ENCODE results near the gene MEOX1. TPM values are rescaled to one million over a fixed set of nuclear protein-coding genes. Genes with fewer than 3 reads are reported as not detected.

Gene MEOX1
- total RNA-seq: 0.42 TPM

DNA sequence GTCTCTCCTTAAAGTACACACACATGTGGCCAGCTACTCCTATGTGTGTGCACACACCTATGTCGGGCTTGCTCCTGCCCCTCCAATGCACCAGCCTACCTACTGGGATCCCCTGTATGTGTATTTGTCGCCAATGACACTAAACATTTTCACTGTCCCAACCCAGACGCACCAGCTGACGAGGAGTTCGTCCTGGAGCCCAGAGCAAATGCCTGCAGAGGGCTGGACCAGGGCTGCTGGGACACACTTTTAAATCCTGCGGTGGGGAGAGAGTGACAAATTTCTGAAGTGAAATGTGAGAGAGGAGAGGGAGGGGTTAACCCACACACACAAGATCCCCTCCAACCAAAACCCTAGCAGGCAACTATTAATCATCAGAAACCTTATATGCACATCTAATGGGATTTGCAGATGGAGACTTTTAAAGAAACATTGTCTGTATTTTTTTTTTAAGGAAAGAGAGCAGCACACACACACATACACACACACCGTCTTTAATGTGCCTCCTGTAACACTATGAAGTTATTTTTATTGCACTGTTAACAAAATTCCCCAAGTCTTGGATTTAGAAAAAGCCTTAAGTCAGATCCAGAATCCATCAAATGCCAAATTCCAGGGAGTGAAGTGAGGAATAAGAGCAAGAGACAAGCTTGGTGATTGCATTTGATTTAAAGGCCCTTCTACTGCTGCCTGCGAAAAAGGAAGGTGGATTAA lies at the start of gene MEOX1:
Gene MEOX1, minus strand, starts transcription at position 224 of the 714 bp plus-strand sequence. CDS start 388 bp downstream, outside the sequence.
- Histone ChIP-seq H3K9me3 (ENCODE audit: low read depth, low read length) (no peaks in the 10 kb centered on the region), H3K4me1 (ENCODE audit: insufficient read depth, low read length) (peaks cover 15% of the 10 kb centered on the region), H3K4me3 (ENCODE audit: low read length) (no peak within 1 kb of the TSS), H3K27me3 (ENCODE audit: insufficient read depth, low read length) (no peaks in the 10 kb centered on the region)

DNA sequence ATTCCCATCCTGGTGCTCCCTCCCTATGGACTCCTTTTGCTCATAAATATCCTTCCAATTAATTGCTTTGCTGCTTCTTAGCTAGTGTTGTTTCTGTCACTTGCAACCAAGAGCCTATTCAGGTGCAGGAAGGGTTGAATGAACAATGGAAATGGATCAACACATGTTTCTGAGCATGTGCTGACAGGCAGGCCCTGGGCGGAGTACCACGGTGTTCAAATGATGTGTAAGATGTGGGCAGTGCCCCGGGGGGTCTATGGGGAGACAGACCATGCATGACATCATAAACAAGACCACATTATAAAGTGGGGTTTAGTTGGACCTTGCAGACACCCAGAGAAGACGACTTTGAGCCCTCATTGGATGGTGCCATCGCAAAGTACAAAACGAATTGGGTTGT lies 48.4 kb upstream of the MEOX1 start:
- H3K4me1 ChIP-seq (ENCODE audit: insufficient read depth, low read length): peaks cover 16% of the 10 kb centered on the region
- no peaks in the 10 kb centered on the region for H3K9me3 ChIP-seq (ENCODE audit: low read depth, low read length)
- peaks cover 24% of the 10 kb centered on the region for H3K27me3 ChIP-seq (ENCODE audit: insufficient read depth, low read length)
- H3K4me3 ChIP-seq (ENCODE audit: low read length): no peak overlapping the region

DNA sequence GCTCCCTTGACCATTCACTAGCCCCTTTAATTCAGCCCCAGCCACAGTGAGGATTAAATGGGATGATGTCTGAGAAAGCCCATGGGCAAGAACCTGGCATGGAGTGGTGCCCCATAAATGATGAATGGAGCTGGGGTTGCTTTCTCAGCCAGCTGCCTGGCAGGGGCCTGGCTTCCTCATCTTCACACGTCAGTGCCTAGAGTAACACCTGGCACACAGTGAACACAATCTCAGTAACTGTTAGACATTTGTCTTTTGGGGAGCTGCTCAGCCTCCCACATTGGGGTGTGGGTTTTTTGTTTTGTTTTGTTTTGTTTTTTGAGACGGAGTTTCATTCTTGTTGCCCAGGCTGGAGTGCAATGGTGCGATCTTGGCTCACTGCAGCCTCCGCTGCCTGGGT lies 47.5 kb upstream of the MEOX1 start:
- no peak overlapping the region for H3K4me3 ChIP-seq (ENCODE audit: low read length)
- peaks cover 19% of the 10 kb centered on the region for H3K27me3 ChIP-seq (ENCODE audit: insufficient read depth, low read length)
- H3K4me1 ChIP-seq (ENCODE audit: insufficient read depth, low read length): peaks cover 13% of the 10 kb centered on the region
- no peaks in the 10 kb centered on the region for H3K9me3 ChIP-seq (ENCODE audit: low read depth, low read length)

DNA sequence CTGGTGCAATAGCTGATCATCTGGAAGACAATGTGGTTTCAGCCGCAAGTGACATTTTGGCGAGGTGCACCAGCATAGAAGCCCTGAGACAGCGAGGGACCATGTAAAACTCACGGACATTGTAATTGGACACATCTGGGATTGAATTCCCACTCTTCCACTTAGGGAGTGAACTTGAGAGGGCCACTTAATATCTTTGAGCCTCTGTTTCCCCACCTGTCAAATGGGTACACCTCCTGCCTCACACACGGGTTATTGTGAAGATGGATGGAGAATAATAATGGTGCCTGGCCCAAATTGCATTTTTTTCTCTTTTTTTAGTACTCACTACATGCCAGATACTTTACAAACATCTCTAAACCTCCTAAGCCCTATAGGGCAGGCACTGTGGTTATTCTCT lies 45.5 kb upstream of the MEOX1 start:
- H3K4me1 ChIP-seq (ENCODE audit: insufficient read depth, low read length): no peaks in the 10 kb centered on the region
- peaks cover 4% of the 10 kb centered on the region for H3K27me3 ChIP-seq (ENCODE audit: insufficient read depth, low read length)
- no peak overlapping the region for H3K4me3 ChIP-seq (ENCODE audit: low read length)
- no peaks in the 10 kb centered on the region for H3K9me3 ChIP-seq (ENCODE audit: low read depth, low read length)

DNA sequence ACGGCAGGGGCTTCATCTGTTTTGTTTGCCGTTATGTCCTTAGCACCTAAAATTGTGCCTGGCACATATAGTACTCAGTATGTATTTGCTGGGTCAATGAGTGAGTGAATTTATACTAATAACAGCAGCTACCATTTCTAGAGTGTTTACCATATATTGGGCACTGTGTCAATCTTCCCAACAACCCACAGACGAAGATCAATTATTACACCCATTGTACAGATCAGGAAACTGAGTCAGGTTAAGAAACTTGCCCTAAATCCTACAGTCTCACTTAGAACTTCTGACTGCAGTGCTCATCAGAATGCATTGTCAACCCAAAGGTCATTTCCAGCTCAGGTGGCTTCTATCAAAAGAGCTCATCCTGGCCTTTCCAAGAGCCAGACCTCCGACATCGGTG lies 44.5 kb upstream of the MEOX1 start:
- no peaks in the 10 kb centered on the region for H3K9me3 ChIP-seq (ENCODE audit: low read depth, low read length)
- H3K4me3 ChIP-seq (ENCODE audit: low read length): no peak overlapping the region
- H3K4me1 ChIP-seq (ENCODE audit: insufficient read depth, low read length): peaks cover 5% of the 10 kb centered on the region
- H3K27me3 ChIP-seq (ENCODE audit: insufficient read depth, low read length): no peaks in the 10 kb centered on the region

DNA sequence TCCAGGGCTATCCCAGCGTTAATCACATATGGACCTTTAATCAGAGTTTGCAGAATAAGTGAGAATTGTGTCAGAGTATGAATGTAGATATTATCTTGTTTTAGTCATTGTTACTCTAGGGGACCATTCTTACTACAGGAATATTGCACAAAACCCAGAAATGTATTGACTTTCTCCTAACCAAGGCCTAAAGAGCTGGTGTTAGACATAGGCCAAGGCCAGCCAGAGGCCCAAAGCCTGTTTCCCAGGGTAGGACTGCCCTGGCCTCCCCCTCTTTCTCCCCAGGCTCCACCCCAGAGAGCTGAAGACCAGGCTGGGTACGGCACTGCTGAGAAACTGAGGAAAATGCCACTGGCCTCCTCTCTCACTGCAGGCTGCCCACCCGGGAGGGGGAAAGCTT lies 41.9 kb upstream of the MEOX1 start:
- Histone ChIP-seq H3K4me3 (ENCODE audit: low read length) (no peak overlapping the region), H3K27me3 (ENCODE audit: insufficient read depth, low read length) (peaks cover 11% of the 10 kb centered on the region), H3K9me3 (ENCODE audit: low read depth, low read length) (no peaks in the 10 kb centered on the region), H3K4me1 (ENCODE audit: insufficient read depth, low read length) (peaks cover 12% of the 10 kb centered on the region)

DNA sequence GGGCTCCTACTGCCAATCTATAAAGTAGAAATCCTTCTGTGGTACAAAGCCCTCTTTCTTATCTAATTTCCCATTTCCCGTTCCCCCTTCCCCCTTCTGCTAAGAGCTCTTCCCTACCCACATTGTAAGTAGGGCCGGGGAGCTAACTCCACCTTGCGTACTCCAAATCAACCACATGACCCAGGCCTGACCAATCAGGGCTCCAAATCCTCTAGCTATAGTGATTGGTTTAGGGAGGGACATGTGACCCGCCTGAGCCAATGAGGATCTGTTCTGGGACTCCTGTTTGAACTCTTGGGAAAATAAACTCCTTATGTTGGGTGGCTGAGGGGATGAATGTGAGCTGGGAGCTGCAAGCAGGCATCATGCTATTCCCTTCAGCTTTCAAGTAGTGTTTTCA lies 40.9 kb upstream of the MEOX1 start:
- H3K27me3 ChIP-seq (ENCODE audit: insufficient read depth, low read length): peaks cover 11% of the 10 kb centered on the region
- H3K4me1 ChIP-seq (ENCODE audit: insufficient read depth, low read length): peaks cover 12% of the 10 kb centered on the region
- no peaks in the 10 kb centered on the region for H3K9me3 ChIP-seq (ENCODE audit: low read depth, low read length)
- no peak overlapping the region for H3K4me3 ChIP-seq (ENCODE audit: low read length)

DNA sequence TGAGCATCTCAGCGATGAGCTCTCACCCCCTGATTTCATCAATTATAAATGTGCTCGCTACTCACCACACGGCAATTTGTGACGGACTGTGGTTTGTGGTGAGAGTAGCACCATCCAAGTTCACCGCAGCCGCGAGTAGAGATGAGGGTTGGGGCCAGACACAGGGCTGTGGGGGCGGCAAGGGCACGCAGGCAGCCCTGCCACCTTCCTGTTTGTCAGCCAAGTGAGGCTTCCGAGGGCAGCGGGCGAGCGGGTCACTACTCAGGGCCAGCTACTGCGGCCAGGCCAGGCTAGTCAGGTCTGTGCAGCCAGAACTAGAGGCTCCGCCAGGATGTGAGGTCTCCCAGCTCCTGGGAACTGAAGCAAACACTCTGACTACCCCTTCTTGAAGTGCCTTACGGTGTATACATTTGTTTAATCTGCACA lies 39.6 kb upstream of the MEOX1 start:
- Histone ChIP-seq H3K9me3 (ENCODE audit: low read depth, low read length) (no peaks in the 10 kb centered on the region), H3K4me1 (ENCODE audit: insufficient read depth, low read length) (peaks cover 12% of the 10 kb centered on the region), H3K27me3 (ENCODE audit: insufficient read depth, low read length) (peaks cover 11% of the 10 kb centered on the region), H3K4me3 (ENCODE audit: low read length) (no peak overlapping the region)

DNA sequence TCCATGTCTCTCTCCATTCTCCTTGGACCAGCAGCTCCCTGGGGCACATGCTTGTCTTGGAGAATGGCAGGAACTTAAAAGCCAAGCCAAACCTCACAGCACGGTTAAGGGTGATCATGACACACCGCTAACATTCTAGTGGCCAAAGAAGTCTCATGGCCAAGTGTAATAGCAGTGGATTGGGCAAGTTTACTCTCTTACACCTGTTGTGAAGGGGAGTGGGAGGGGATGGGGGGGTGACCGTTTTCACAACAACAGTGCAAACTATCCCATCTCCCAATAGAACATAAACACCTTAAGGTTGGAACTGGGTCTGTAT lies 37.7 kb upstream of the MEOX1 start:
- peaks cover 12% of the 10 kb centered on the region for H3K4me1 ChIP-seq (ENCODE audit: insufficient read depth, low read length)
- H3K4me3 ChIP-seq (ENCODE audit: low read length): no peak overlapping the region
- H3K27me3 ChIP-seq (ENCODE audit: insufficient read depth, low read length): peaks cover 11% of the 10 kb centered on the region
- H3K9me3 ChIP-seq (ENCODE audit: low read depth, low read length): no peaks in the 10 kb centered on the region

DNA sequence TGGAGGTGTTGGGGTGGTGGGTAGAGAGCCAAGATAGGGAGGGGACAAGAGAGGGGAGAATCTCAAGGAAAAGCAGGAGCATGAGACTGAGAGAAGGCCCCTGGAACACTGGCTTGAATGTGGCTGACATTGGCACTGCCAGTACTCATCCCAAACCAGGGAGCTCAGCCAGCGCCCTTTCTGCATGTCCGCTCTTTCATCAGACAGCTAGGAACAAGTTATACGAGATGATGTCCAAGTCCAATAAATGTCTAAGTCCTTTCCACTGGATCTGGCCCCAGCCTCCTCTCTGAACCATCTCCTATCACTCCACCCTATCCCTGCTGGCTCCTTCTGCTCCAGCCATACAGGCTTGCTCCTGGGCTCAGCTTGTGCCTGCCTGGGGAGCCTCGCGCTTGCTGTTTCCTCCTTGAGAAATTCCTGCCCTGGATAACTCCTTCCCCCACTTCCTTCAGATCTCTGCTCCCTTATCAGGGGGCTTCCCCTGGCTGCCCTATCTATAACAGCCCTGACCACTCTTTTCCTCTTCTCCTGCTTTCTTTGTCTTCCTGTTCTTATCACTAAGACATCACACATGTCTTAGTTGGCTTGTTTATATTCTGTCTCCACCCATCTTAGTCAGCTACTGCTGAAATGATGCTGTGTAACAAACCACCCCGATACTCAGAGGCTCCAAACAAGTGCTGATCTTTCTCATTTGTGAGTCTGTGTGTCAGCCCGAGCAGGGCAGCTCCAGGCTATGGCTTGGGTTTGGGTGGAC lies 37.1 kb upstream of the MEOX1 start:
- Histone ChIP-seq H3K4me1 (ENCODE audit: insufficient read depth, low read length) (peaks cover 12% of the 10 kb centered on the region), H3K9me3 (ENCODE audit: low read depth, low read length) (no peaks in the 10 kb centered on the region), H3K4me3 (ENCODE audit: low read length) (no peak overlapping the region), H3K27me3 (ENCODE audit: insufficient read depth, low read length) (peaks cover 11% of the 10 kb centered on the region)

DNA sequence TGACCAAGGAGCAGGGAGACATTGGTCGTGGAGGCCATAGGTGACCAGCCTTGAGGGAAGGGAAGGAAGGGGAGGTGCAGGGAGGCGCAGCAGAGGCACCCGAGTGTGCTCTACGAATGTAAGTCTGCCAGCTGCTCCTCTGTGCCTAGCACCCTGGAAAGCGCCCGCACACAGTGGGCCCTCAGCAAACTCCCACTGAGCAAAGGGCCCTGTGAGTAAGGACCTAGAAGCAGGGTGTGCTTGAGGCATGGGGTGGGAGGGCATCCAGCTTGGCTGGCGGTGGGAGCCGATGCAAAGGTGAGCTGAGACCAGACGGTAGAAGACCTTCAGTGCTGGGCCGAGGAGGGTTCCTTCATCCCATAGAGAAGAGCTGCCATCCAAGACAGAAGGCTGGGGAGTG lies 36.2 kb upstream of the MEOX1 start:
- Histone ChIP-seq H3K27me3 (ENCODE audit: insufficient read depth, low read length) (peaks cover 11% of the 10 kb centered on the region), H3K4me1 (ENCODE audit: insufficient read depth, low read length) (peaks cover 12% of the 10 kb centered on the region), H3K9me3 (ENCODE audit: low read depth, low read length) (no peaks in the 10 kb centered on the region), H3K4me3 (ENCODE audit: low read length) (no peak overlapping the region)

DNA sequence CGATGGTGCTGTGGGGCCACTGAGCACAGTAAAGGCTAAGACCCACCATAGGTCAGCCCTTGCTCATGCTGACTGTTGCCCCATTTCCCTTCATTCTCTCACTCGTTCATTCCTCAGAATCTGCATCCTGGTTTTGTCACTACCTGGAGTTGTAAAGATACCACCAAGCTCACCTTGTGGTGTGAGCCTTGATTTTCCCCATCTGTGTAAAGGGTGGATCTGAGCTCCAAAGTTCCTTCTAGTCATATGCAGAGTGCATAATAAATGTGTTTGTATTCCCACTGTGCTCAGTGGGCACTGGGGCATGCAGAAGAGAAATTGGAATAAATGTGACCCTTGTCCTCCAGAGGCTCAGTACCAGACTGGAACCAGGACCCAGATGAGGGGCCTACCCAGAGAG lies 35.2 kb upstream of the MEOX1 start:
- H3K27me3 ChIP-seq (ENCODE audit: insufficient read depth, low read length): peaks cover 11% of the 10 kb centered on the region
- H3K4me1 ChIP-seq (ENCODE audit: insufficient read depth, low read length): peaks cover 12% of the 10 kb centered on the region
- H3K4me3 ChIP-seq (ENCODE audit: low read length): no peak overlapping the region
- no peaks in the 10 kb centered on the region for H3K9me3 ChIP-seq (ENCODE audit: low read depth, low read length)

DNA sequence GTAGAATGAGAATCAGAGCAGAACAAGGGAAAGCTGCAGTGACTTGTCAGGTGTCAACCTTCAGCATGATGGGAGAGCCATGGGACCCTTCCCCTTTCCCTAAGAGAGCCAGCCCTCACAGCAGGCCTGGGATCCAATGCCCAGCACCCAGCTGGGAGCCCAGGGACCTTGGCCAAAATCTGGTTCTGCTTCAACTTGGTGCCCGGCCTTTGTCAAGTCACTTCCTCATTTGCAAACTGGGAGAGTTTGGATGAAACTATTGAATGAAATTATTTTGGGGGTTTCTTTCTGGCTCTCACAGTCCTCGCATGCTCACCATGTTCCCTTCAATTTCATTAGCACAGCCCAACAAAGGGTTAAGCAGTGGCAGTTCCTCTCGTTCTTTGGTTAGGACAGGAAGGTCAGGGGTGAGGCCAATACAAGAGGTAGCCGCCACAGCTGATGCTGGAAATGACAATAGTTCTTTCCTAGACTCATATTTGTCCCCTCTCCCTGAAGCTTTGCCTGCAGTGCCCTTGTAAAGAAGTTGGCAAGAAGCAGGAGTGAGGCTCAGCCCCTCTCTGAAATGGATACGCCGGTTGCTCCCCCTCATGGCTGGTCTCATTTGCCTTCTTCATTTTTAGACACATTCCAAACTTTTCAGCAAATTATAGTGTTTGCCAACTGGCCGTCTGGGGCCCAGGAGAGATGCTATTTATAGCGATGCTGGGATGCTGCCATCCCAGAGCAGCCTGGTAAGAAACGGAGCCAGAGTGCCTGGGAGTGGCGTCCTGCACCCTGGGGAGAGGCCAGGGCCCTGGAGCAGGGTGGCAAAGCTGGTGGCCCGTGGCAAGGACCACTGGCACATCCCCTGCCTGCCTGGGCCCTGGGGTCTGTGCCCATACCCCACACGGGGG lies 34.5 kb upstream of the MEOX1 start:
- H3K4me1 ChIP-seq (ENCODE audit: insufficient read depth, low read length): peaks cover 7% of the 10 kb centered on the region
- H3K9me3 ChIP-seq (ENCODE audit: low read depth, low read length): no peaks in the 10 kb centered on the region
- no peak overlapping the region for H3K4me3 ChIP-seq (ENCODE audit: low read length)
- peaks cover 11% of the 10 kb centered on the region for H3K27me3 ChIP-seq (ENCODE audit: insufficient read depth, low read length)

DNA sequence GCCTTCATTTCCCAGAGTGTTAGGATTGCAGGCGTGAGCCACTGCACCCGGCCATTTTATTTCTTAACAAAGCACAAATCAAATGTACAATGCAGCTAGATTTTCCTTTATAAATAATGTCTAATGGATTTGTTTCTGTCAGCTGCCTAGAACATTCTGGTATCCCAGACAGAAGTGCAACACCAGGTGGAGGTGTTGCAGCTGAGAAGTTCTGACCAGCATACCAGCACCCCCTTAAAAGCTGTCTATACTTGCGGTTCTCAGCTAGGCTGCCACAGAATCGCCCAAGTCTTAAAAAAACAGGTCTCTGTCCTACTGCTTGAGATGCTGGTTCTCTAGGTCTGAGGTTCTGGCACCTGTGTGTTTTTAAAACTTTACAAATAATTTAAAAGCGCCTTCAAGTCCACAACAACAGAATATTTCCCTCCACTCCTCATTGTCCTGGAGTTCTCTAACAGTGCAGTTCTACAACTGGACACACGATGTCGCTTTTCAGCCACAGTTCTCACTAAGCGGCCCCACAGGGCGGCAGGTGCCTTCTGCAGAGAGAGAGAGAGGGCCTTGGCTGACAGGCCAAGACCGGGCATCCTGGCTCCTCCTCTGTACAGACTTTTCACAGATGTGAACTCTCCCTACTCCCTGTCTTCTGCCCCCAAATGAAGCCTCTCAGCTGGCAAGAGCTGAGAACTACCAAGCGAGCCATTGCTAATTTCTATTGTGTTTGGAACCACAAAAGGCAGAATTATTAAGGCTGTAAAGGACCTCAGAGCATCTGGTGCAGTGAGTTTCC lies 32.6 kb upstream of the MEOX1 start:
- Histone ChIP-seq H3K4me1 (ENCODE audit: insufficient read depth, low read length) (no peaks in the 10 kb centered on the region), H3K27me3 (ENCODE audit: insufficient read depth, low read length) (peaks cover 3% of the 10 kb centered on the region), H3K9me3 (ENCODE audit: low read depth, low read length) (no peaks in the 10 kb centered on the region), H3K4me3 (ENCODE audit: low read length) (no peak overlapping the region)
